ENCODE results near the gene MAP4K4. TPM values are rescaled to one million over a fixed set of nuclear protein-coding genes. Genes with fewer than 3 reads are reported as not detected.

Gene MAP4K4
- total RNA-seq, 1 experiment from 2014 or later, result 132 TPM

DNA sequence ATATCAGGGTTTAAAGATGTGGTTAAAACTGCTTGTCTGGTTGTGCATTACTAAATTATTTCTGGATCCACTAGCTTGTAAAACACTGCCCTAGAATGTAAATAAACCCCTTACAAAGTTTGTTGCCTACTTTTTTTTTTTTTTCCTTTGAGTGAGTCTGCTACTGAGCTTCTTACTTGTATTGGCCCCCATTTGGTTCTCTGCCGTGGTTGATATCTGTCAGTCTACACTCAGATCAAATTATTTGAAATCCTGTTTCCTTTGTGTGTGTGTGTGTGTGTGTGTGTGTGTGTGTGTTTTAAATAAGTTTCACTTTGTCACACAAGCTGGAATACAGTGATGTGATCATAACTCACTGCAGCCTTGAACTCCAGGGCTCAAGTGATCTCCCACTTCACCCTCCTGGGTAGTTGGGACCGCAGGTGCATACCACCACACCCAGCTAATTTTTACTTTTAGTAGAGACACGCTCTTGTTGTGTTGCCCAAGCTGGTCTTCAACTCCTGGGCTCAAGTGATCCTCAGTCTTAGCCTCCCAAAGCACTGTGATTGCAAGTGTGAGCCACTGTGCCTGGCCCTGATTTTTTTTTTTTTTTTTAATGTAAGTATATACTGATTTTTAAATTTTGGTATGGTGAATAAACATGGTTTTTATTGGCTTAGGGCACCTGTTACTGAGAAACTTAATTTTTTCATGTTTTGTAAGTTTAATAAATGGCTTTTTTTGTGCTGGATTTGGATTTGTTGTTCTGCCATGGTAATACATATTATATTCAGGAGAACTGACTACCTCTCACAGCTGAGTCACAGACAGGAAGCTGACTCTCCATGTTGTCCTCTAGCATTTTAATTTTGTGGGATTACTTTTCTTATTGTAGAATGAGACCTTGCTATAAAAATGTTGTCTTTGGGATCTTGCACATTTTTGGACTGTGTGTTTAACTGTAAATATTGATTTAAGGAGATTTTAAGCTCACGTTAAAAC, 48.5 kb downstream of the MAP4K4 start:
- no CpG with 5 or more reads among the region's 4 CpGs for WGBS (ENCODE audit: extremely low coverage, insufficient read length, low lambda C conversion rate)
- H3K9me3 Mint-ChIP-seq, result no peaks in the 10 kb centered on the region
- Histone ChIP-seq H4K5ac (ENCODE audit: insufficient read length, low read depth, low read length) (no peak overlapping the region), H3K4me1 (ENCODE audit: insufficient read depth, low read length) (peaks cover 6% of the 10 kb centered on the region; the same call in 1 of the 2 replicates), H3K14ac (ENCODE audit: insufficient read depth, low read length) (no peak overlapping the region; the same call in 1 of the 2 replicates), H3T11ph (ENCODE audit: low read length) (no peak overlapping the region), H3K9me3 (ENCODE audit: control insufficient read depth, low read depth, low read length) (no peaks in the 10 kb centered on the region), H3K27ac (ENCODE audit: insufficient read length, low read depth, low read length) (no peak overlapping the region), H4K91ac (ENCODE audit: insufficient read length, low read depth, low read length) (no peak overlapping the region), H3K4me2 (ENCODE audit: insufficient read depth, insufficient read length, low read length) (no peak overlapping the region), H3K56ac (ENCODE audit: insufficient read length, low read depth, low read length) (no peak overlapping the region), H3K4ac (ENCODE audit: low read depth, low read length) (no peak overlapping the region), H4K20me1 (ENCODE audit: control insufficient read depth, insufficient read depth, insufficient read length) (no peaks in the 10 kb centered on the region), H3K23ac (ENCODE audit: insufficient read length, low read depth, low read length) (no peak overlapping the region), H2BK120ac (ENCODE audit: low read depth, low read length, poor library complexity, severe bottlenecking) (no peak overlapping the region), H3K9ac (ENCODE audit: extremely low read depth, insufficient read length, low read length) (no peak overlapping the region), H2BK5ac (ENCODE audit: insufficient read length, low read length) (no peak overlapping the region), H2BK15ac (ENCODE audit: low read depth, low read length) (no peak overlapping the region), H2BK20ac (ENCODE audit: low read depth, low read length, poor library complexity, severe bottlenecking) (no peak overlapping the region), H2AFZ (ENCODE audit: low read length) (no peak overlapping the region), H3K23me2 (ENCODE audit: insufficient read length, low read depth, low read length, poor library complexity, severe bottlenecking) (no peaks in the 10 kb centered on the region), H2BK12ac (ENCODE audit: insufficient read length, low read depth, low read length) (no peak overlapping the region), H3K79me1 (ENCODE audit: insufficient read depth, low read depth, low read length, poor library complexity, severe bottlenecking) (peaks cover 3% of the 10 kb centered on the region), H2AK5ac (ENCODE audit: insufficient read length, low read length) (no peak overlapping the region), H3K18ac (ENCODE audit: insufficient read length, low read depth, low read length) (no peak overlapping the region), H3K27me3 (ENCODE audit: insufficient read depth, low read length) (no peaks in the 10 kb centered on the region), H3K79me2 (ENCODE audit: insufficient read depth, low read length) (peaks cover 24% of the 10 kb centered on the region), H4K8ac (replicated peaks; ENCODE audit: insufficient read length, low read depth, low read length) (no peak overlapping the region)
- H3K27ac Mint-ChIP-seq, result peak overlapping the region; percentile 8 to 75 (median 68); a peak in 2 of 7 replicates
- DNase-seq, result no peak
- H3K27me3 Mint-ChIP-seq (ENCODE audit: low read depth), result no peaks in the 10 kb centered on the region
- peak overlapping the region in 1 of 2 experiments; percentile 54; a peak in 1 of 5 replicates for H3K4me3 Mint-ChIP-seq
- H3K4me1 Mint-ChIP-seq, result peaks cover 58 to 59% of the 10 kb centered on the region in 2 experiments
- TF ChIP-seq, protein P1, sequence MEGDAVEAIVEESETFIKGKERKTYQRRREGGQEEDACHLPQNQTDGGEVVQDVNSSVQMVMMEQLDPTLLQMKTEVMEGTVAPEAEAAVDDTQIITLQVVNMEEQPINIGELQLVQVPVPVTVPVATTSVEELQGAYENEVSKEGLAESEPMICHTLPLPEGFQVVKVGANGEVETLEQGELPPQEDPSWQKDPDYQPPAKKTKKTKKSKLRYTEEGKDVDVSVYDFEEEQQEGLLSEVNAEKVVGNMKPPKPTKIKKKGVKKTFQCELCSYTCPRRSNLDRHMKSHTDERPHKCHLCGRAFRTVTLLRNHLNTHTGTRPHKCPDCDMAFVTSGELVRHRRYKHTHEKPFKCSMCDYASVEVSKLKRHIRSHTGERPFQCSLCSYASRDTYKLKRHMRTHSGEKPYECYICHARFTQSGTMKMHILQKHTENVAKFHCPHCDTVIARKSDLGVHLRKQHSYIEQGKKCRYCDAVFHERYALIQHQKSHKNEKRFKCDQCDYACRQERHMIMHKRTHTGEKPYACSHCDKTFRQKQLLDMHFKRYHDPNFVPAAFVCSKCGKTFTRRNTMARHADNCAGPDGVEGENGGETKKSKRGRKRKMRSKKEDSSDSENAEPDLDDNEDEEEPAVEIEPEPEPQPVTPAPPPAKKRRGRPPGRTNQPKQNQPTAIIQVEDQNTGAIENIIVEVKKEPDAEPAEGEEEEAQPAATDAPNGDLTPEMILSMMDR (conservative IDR thresholded peaks at IDR 0.05), result no peak
- H3K36me3 Mint-ChIP-seq (ENCODE audit: insufficient read depth in 1 of 3, low read depth in 3 of 3), result peaks cover 3 to 10% (median 4%) of the 10 kb centered on the region in 3 experiments

Data from H9 (cell line).